Stomach (tissue), 4 donors: ENCODE measurements around the gene TICRR.

Experiments
- POLR2A ChIP-seq, 4 donors: fragments of 450-650 bp; IDR thresholded peaks; one replicate each; pipeline ENCODE4 v1.6.1; 2016; ENCODE audit warnings: antibody characterized with exemption in 4 of 4, control low read depth in 2 of 4, mild to moderate bottlenecking in 1 of 4, moderate library complexity in 1 of 4
- POLR2AphosphoS5 ChIP-seq, 3 donors: sonication (generic); formaldehyde crosslinking; IDR thresholded peaks; one replicate each; pipeline ENCODE4 v1.6.1; 2016; ENCODE audit warnings: antibody characterized with exemption in 3 of 3
- TF ChIP-seq, protein P1 (sequence below), 7 experiments: fragments of 450-650 bp in 4 of 7; fragments of 200-600 bp in 3 of 7; sonication (generic) in 3 of 7; IDR thresholded peaks; one replicate each; pipeline ENCODE4 v1.5.1; 2016 to 2019; ENCODE audit warnings: antibody characterized with exemption in 7 of 7, control low read depth in 2 of 7, mild to moderate bottlenecking in 1 of 7

DNA sequence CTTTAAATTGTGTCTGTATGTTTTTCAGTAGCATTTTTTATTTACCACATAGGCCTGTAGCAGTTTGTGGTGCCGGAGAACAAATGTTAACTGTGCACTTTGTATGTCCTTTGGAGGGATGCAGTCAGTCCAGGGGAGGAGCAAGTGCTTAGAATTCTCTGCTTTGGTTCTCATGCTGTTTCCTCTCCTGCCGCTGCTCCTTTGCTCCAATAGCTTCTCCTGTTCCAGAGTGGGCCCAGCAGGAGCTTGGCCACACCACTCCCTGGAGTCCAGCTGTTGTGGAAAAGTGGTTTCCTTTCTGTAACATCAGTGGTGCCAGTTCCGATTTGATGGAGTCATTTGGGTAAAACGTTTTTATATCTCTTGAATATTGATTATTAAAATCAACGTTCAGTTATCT lies 16.6 kb downstream of the TICRR start:
- TF ChIP-seq, protein P1, sequence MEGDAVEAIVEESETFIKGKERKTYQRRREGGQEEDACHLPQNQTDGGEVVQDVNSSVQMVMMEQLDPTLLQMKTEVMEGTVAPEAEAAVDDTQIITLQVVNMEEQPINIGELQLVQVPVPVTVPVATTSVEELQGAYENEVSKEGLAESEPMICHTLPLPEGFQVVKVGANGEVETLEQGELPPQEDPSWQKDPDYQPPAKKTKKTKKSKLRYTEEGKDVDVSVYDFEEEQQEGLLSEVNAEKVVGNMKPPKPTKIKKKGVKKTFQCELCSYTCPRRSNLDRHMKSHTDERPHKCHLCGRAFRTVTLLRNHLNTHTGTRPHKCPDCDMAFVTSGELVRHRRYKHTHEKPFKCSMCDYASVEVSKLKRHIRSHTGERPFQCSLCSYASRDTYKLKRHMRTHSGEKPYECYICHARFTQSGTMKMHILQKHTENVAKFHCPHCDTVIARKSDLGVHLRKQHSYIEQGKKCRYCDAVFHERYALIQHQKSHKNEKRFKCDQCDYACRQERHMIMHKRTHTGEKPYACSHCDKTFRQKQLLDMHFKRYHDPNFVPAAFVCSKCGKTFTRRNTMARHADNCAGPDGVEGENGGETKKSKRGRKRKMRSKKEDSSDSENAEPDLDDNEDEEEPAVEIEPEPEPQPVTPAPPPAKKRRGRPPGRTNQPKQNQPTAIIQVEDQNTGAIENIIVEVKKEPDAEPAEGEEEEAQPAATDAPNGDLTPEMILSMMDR (IDR thresholded peaks at IDR 0.05) = no peak
- TF ChIP-seq POLR2AphosphoS5 (IDR thresholded peaks at IDR 0.05) (no peak), POLR2A (IDR thresholded peaks at IDR 0.05) (no peak)
